SW480 (cell line): Measurements from ENCODE around the gene NCEH1.
"Not testable (repeated sequence)": the region's sequence is repeated elsewhere in the genome, so short reads cannot be mapped to it uniquely, and the experiment has no call there.

Source experiments
- DNase-seq: peaks from one replicate; pipeline ENCODE4 v3.0.0-alpha.2; 2016; ENCODE audit warnings: low spot score

The NCEH1 gene

GRCh38 chr3:172710664-172711453 is at the start of gene NCEH1:
TSS of gene NCEH1 (minus strand) at chr3:172711067. CDS start at chr3:172710984, 83 bp downstream.
- DNase-seq, result peak; percentile 99

GRCh38 chr3:172760416-172760815 is 49.5 kb upstream of the NCEH1 start:
- DNase-seq, result not testable (repeated sequence)

- DNase-seq, result no peak
These were observed 42.3 kb upstream of the NCEH1 start for GRCh38 chr3:172753125-172753524.

GRCh38 chr3:172752651-172753050 is 41.8 kb upstream of the NCEH1 start:
- no peak for DNase-seq

- peak; percentile 49 for DNase-seq
These were observed 40.4 kb upstream of the NCEH1 start for GRCh38 chr3:172751175-172751704.

GRCh38 chr3:172750368-172751174 is 39.7 kb upstream of the NCEH1 start, which contains the start of gene ECT2:
TSS of gene ECT2 (plus strand) at chr3:172750726. CDS start at chr3:172754531, 3,805 bp downstream.
- DNase-seq, result peak; percentile 100

- DNase-seq, result no peak
These were observed 39.2 kb upstream of the NCEH1 start for GRCh38 chr3:172750069-172750367.

GRCh38 chr3:172749230-172749965 is 38.5 kb upstream of the NCEH1 start:
- peak; percentile 99 for DNase-seq

GRCh38 chr3:172746475-172746874 is 35.6 kb upstream of the NCEH1 start:
- no peak for DNase-seq

GRCh38 chr3:172739462-172739861 is 28.6 kb upstream of the NCEH1 start:
- no peak for DNase-seq

- no peak for DNase-seq
These were observed 24.1 kb upstream of the NCEH1 start for GRCh38 chr3:172735014-172735413.

- no peak for DNase-seq
These were observed 15.5 kb upstream of the NCEH1 start for GRCh38 chr3:172726380-172726779.

- not testable (repeated sequence) for DNase-seq
These were observed 11.7 kb upstream of the NCEH1 start for GRCh38 chr3:172722536-172723040.

- DNase-seq, result peak; percentile 35
These were observed 6.7 kb upstream of the NCEH1 start for GRCh38 chr3:172717493-172718088.

- DNase-seq, result no peak
These were observed 5.6 kb upstream of the NCEH1 start for GRCh38 chr3:172716476-172716875.

GRCh38 chr3:172713316-172713715 is 2.4 kb upstream of the NCEH1 start:
- DNase-seq, result no peak

GRCh38 chr3:172711454-172711795 is 558 bp upstream of the NCEH1 start:
- peak; percentile 64 for DNase-seq

- DNase-seq, result peak; percentile 52
These were observed 848 bp downstream of the NCEH1 start for GRCh38 chr3:172709774-172710663.

- no peak for DNase-seq
These were observed 1.7 kb downstream of the NCEH1 start for GRCh38 chr3:172708921-172709773.

- DNase-seq, result no peak
These were observed 2.9 kb downstream of the NCEH1 start for GRCh38 chr3:172707967-172708366.
